ENCODE data around the gene ICAM5. TPM values are rescaled to one million over a fixed set of nuclear protein-coding genes. Genes with fewer than 3 reads are reported as not detected.

ICAM5 gene
- total RNA-seq, 1 experiment from 2014 or later, result 1.6 TPM

DNA sequence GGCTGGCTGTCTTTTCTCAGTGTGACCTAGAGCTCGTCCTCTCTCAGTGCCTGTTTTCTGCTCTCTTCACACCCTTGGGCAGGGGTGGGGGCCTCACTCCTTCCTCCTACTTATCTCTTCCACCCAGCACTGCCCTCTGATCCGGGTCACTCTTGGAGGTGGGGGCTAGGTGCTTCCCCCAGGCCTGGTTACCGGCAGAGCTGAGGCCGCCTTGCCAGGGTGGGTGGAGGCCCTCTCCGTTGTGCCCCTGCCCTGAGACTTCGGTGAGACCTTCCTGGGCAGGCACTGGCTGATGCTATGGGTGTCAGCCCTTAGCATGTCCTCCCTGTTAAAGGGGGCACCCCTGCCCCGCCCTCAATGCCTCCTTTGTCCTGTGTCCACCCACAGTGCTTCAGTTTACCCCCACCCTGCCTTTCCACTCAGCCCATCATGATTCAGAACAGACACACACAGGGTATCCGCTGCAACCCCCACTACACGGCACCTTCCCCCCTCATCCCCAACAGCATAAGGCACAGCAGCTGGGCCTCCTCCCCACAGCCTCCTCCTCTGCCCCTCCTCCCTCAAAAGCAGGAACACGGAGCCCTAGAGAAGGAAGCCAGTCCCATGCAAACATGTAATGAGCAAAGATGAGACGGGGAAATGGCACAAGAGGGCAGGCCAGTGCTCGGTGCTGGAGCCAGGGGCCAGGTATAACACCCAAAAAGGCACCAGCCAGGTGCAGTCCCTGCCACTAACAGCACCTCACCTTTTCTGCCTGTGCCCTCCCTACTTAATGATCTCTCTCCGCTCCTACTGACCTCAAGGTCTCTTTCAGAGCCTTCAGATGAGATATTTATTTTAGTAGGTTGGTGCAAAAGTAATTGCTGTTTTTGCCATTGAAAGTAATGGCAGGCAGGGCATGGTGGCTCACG is 10.1 kb downstream of the ICAM5 start:
- no peaks in the 10 kb centered on the region for H3K9me3 Mint-ChIP-seq
- H4K20me1 ChIP-seq (ENCODE audit: control insufficient read depth, insufficient read depth, insufficient read length), result no peaks in the 10 kb centered on the region

More for the DNA sequence above, 10.1 kb downstream of the ICAM5 start:
- Histone ChIP-seq H3K9ac (ENCODE audit: extremely low read depth, insufficient read length, low read length) (no peak overlapping the region), H3K79me2 (ENCODE audit: insufficient read depth, low read length) (no peaks in the 10 kb centered on the region), H4K5ac (ENCODE audit: insufficient read length, low read depth, low read length) (no peak overlapping the region), H3K4ac (ENCODE audit: low read depth, low read length) (no peak overlapping the region), H2BK20ac (ENCODE audit: low read depth, low read length, poor library complexity, severe bottlenecking) (no peak overlapping the region), H3K18ac (ENCODE audit: insufficient read length, low read depth, low read length) (no peak overlapping the region), H2BK15ac (ENCODE audit: low read depth, low read length) (no peak overlapping the region), H3K4me1 (ENCODE audit: insufficient read depth, low read length) (no peaks in the 10 kb centered on the region), H3K14ac (ENCODE audit: insufficient read depth, low read length) (no peak overlapping the region), H3K27ac (ENCODE audit: insufficient read length, low read depth, low read length) (no peak overlapping the region), H3K56ac (ENCODE audit: insufficient read length, low read depth, low read length) (no peak overlapping the region), H3K23ac (ENCODE audit: insufficient read length, low read depth, low read length) (no peak overlapping the region), H3K4me2 (ENCODE audit: insufficient read depth, insufficient read length, low read length) (no peak overlapping the region), H2BK5ac (ENCODE audit: insufficient read length, low read length) (no peak overlapping the region), H3K23me2 (ENCODE audit: insufficient read length, low read depth, low read length, poor library complexity, severe bottlenecking) (peaks cover 11% of the 10 kb centered on the region), H2AFZ (ENCODE audit: low read length) (no peak overlapping the region), H2BK12ac (ENCODE audit: insufficient read length, low read depth, low read length) (no peak overlapping the region), H4K8ac (replicated peaks; ENCODE audit: insufficient read length, low read depth, low read length) (no peak overlapping the region), H2BK120ac (ENCODE audit: low read depth, low read length, poor library complexity, severe bottlenecking) (no peak overlapping the region), H3K27me3 (ENCODE audit: insufficient read depth, low read length) (peaks cover 13% of the 10 kb centered on the region; the same call in 1 of the 2 replicates), H3K9me3 (ENCODE audit: control insufficient read depth, low read depth, low read length) (no peaks in the 10 kb centered on the region), H2AK5ac (ENCODE audit: insufficient read length, low read length) (no peak overlapping the region), H3T11ph (ENCODE audit: low read length) (no peak overlapping the region), H4K91ac (ENCODE audit: insufficient read length, low read depth, low read length) (no peak overlapping the region), H3K79me1 (ENCODE audit: insufficient read depth, low read depth, low read length, poor library complexity, severe bottlenecking) (no peaks in the 10 kb centered on the region)
- DNase-seq, result no peak
- Mint-ChIP-seq H3K36me3 (ENCODE audit: insufficient read depth in 1 of 3, low read depth in 3 of 3) (peaks cover 0 to 9% (median 5%) of the 10 kb centered on the region in 3 experiments; a peak in 5 of 7 replicates), H3K4me3 (peak overlapping the region in 1 of 2 experiments; percentile 29; a peak in 2 of 5 replicates), H3K27me3 (ENCODE audit: low read depth) (peaks cover 55% of the 10 kb centered on the region), H3K4me1 (peaks cover 4 to 8% of the 10 kb centered on the region in 2 experiments), H3K27ac (no peak overlapping the region)
- TF ChIP-seq, protein P1, sequence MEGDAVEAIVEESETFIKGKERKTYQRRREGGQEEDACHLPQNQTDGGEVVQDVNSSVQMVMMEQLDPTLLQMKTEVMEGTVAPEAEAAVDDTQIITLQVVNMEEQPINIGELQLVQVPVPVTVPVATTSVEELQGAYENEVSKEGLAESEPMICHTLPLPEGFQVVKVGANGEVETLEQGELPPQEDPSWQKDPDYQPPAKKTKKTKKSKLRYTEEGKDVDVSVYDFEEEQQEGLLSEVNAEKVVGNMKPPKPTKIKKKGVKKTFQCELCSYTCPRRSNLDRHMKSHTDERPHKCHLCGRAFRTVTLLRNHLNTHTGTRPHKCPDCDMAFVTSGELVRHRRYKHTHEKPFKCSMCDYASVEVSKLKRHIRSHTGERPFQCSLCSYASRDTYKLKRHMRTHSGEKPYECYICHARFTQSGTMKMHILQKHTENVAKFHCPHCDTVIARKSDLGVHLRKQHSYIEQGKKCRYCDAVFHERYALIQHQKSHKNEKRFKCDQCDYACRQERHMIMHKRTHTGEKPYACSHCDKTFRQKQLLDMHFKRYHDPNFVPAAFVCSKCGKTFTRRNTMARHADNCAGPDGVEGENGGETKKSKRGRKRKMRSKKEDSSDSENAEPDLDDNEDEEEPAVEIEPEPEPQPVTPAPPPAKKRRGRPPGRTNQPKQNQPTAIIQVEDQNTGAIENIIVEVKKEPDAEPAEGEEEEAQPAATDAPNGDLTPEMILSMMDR (conservative IDR thresholded peaks at IDR 0.05), result no peak
- no CpG with 5 or more reads among the region's 14 CpGs for WGBS (ENCODE audit: extremely low coverage, insufficient read length, low lambda C conversion rate)
